Measurements from ENCODE around the gene CKM.
"Not testable (repeated sequence)": the region's sequence is repeated elsewhere in the genome, so short reads cannot be mapped to it uniquely, and the experiment has no call there.

Gene CKM

DNA sequence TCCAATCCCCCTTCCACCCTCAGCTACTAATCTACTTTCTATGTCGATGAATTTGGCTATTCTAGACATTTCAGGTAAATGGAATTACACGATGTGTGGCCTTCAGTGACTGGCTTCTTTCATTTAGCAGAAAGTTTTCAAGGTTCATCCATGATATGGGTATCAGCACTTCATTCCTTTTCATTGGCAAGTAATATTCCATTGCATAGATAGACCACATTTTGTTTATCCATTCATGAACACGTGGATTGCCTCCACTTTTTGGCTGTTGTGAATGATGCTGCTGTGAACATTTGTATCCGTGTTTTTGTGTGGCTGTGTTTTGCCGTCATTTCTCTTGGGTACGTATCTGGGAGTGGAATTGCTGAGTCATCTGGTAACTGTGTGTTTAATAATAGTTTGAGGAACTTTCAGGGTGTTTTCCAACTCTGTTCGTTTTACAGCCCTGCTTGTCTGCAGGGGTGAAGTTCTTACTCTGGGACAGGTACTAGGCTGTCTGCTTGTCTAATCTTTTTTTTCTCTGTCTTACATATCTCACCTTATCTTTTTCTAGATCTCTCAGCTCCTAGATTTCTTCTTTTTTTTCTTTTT, 39.1 kb downstream of the CKM start:
- DNase-seq: no peak

DNA sequence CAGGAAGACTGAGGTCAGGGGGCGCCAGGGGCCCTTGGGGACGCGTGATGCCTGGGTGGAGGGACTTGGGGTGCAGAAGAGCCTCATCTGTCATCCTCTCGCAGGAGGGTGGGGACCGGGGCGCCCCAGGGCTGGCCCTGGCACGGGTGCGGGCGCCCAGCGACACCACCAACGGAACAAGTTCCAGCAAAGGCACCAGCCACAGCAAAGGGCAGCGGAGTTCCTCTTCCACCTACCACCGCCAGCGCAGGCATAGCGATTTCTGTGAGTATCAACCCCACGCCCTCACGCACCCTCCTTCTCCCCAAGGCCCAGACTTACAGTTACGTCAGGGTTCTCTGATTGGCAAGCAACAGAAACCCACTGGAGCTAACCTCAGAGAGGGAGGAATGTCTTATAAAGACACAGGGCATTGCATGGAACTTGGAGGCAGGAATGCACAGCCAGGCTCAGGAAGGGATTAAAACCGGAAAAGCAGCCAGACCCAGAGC, 42.2 kb downstream of the CKM start:
- DNase-seq: no peak

DNA sequence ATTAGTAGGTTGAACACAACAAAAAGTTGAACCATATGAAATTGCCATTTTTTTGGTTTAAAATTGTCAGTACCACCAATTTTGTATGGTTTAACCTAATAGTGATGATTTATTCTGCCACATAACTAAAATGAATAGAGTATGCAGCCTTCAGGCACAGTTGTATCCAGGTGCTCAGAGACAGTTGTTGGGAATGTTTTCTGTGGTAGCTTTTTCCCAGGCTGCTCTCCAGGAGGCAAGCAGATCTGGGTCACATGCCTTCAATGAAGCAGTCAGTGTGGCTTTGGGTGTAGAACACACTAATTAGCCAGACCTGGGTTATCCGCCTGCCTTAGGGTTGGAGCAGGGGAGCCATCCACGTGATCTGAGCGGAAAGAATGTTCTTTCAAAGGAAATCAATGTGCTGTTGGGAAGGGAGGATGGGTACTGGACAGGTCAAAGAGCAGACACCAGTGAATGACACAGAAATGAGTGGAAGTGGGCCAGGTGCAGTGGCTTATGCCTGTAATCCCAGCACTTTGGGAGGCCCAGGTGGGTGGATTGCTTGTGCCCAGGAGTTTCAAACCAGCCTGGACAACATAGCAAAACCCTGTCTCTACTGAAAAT, 43.0 kb downstream of the CKM start:
- DNase-seq: no peak

DNA sequence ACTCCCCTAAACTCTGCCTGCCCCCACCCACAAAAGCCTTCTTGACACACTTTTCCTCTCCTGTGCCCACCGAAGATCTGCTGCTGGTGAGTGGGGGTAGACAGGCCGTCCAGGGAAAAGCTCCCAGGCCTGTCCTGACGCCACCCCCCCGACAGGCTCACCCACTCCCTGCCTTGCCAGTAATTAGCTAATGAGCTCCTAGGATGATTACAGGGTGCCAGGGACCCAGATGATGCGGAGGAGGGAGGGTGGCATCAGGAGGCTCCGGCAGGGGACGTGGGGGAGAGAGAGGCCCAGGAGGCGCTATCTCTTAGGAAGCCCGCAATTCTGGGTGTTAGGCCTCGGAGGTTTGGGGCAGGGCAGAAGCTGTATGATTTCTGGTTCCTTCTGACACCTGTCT, 44.6 kb downstream of the CKM start:
- no peak for DNase-seq

DNA sequence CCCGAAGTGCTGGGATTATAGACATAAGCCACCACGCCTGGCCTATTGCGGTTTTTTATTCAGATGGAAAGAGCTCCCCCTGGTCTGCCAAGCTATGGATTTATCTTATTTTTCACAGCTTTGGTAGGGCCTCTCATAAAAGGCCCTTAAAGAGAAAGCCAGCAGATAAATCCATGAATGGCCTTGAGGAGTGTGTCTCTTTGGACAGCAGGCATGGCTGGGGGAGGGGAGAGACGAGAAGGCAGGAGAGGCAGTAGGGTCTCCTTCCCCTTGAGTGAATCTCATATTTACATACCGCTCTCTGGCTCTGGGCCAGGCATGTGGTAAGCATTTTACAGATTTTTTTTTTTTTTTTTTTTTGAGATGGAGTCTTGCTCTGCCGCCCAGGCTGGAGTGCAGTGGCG, 46.4 kb downstream of the CKM start:
- DNase-seq: no peak

DNA sequence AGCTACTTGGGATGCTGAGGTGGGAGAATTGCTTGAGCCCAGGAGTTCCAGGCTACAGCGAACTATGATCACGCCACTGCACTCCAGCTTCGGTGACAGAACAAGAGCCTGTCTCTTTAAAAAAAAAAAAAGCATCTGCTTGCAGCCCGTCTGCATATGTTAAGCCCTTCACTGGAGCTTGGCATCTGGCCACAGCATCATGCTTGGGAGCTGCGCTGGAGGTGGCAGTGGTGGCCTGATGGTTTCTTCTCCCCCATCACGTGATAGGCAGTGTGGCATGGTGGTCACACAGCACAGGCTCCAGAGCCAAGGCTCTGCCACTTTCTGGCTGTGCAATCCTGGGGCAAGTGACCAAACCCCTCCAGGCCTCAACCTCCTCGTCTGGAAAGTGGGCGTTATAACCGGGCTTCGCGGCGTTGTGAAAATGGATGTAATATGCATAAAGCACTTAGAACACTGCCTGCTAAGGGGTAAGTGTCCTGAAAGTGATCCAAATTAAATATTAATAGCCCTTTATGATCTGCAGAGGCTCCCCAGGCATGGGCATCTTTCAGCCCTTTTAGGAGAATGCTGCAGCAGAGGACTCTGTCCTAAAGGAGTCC, 47.2 kb downstream of the CKM start:
- DNase-seq: no peak

DNA sequence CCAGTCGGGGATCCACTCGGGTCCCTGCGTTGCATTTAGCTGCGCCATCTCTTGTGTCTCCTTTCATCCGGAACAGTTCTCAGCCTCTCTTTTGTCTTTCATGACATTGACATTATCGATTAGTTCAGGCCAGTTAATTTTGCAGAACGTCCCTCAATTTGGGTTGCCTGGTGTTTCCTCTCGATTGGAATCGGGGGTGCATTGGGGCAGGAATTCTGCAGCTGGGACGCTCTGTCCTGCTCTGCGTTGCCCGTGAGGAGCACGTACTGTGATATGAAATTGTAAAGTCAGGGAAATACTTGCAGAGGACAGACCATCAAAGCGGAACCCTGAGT, 49.2 kb downstream of the CKM start:
- no peak for DNase-seq

DNA sequence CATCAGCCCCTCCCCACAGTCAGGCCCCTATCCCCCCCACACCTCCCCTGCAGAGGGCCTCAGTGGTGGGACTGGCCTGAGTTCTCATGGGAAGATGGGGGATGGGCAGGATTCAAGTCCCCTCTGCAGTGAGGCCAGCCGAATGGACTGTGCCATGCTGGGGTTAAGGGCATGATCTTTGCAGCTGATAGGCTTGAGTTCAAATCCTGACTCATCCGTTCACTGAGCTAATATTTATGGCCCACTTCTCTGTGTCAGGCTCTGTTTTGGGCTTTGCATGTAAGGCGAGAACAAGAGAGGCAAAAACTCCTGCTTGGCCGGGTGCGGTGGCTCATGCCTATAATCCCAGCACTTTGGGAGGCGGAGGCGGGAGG, 51.0 kb downstream of the CKM start:
- no peak for DNase-seq

DNA sequence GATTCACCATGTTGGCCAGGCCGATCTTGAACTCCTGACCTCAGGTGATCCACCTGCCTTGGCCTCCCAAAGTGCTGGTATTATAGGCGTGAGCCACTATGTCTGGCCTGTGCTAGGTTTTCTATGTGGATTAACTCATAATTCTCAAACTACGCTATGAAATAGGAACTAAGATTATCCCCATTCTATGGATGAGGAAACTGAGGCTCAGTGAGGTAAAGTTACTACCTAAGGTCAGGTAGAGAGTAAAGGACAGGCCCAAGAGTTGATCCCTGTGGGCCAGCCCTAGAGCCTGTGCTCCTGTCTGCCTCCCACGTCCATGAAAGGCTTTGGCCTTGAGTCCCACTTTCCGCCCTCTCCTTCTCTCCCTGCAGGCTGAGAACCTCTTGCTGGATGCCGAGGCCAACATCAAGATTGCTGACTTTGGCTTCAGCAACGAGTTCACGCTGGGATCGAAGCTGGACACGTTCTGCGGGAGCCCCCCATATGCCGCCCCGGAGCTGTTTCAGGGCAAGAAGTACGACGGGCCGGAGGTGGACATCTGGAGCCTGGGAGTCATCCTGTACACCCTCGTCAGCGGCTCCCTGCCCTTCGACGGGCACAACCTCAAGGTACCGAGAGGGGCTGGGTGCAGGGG, 51.5 kb downstream of the CKM start:
- DNase-seq: no peak

DNA sequence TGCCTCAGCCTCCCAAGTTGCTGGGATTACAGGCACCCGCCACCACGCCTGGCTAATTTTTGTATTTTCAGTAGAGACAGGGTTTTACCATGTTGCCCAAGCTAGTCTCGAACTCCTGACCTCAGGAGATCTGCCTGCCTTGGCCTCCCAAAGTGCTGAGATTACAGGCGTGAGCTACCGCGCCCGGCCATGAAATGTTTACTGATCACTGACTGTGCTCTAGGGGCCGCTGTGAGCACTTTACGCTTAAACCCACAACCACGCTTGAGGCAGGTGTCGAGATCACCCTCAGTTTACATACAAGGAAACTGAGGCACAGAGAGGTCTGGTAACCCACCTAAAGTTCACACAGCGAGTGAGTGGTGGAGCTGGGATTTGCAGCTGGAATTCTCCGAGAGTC, 52.7 kb downstream of the CKM start:
- not testable (repeated sequence) for DNase-seq

DNA sequence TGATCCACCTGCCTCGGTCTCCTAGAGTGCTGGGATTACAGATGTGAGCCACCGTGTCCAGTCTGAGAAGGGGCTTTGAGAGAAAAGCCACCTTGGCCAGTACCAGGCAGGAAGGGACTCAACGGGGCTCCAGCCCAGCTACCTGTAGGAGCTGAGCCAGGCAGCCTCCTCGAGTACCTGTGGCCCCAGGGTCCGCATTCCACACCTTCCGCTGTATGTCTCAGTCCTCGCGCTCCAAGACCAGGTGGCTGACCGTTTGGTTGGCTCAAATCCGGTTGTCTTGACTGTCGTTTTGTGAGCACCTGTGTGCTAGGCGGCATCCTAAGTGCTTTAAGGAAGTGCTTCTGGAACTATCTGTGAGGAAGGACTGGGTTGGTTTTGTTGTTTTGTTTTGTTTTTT, 55.4 kb downstream of the CKM start:
- no peak for DNase-seq

DNA sequence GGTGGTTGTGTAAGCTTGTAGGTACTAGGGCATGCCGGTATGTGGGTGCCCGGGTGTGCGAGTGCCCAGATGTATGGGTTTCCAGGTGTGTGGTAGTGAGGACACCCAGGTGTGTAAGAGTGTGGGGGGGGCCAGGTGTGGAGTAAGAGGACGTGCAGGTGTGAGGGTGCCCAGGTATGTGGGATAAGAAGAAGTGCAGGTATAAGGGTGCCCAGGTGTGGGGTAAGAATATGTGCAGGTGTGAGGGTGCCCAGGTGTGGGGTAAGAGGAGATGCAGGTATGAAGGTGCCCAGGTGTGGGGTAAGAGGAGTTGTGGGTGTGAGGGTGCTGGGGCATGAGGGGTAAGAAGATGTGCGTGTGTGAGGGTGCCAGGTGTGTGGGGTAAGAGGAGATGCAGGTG, 57.3 kb downstream of the CKM start:
- DNase-seq: no peak

DNA sequence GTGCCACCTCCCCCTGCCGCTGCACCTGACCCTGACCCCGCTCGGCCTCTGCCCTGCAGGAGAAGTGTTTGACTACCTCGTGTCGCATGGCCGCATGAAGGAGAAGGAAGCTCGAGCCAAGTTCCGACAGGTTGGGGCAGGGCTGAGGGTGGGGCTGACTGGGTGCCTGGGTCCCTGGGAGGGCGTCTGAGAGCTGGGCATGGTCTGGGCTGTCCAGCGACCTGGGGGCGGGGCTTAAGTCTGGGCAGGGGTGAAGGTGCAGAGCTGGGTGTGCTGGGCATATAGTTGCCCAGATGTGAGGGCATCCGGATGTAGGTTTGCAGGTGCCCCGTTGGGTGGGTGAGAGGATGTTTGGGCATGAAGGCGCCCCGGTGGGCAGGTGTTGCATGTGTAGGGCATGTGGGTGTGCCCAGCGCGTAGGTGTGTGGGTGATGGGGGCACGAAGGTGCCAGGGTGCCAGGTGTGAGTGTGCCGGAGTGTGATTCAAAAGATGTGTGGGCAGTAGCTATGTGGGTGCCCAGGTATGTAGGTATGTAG, 57.8 kb downstream of the CKM start:
- no peak for DNase-seq

DNA sequence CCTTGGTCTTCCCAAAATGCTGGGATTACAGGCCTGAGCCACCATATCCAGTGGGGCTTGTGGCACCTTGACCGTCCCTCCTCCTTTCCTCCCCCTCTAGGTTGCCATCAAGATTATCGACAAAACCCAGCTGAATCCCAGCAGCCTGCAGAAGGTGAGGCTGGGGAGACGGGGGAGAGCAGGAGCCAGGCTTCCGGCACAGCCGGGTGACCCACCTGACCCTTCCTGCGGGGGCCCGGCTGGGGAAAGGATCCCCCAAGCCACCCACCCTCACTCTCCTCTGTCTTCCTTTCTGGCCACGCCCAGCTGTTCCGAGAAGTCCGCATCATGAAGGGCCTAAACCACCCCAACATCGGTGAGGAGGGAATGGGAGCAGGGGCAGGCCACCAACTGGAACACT, 59.7 kb downstream of the CKM start:
- DNase-seq: no peak

DNA sequence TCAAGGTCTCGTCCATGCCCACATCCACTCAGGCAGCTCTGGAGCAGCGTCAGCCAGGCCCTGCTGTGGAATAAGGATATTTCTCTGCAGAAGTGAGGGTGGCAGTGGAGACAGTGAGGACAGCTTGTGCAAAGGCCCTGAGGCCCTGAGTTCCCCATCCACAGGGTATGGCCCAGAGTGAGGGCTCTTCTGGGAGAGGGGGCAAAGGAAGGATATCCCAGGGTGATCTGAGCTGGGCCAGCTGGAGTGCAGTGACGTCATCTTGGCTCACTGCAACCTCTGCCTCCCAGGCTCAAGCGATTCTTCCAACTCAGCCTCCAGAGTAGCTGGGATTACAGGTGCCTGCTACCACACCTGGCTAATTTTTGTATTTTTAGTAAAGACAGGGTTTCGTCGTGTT, 60.1 kb downstream of the CKM start:
- DNase-seq: no peak

DNA sequence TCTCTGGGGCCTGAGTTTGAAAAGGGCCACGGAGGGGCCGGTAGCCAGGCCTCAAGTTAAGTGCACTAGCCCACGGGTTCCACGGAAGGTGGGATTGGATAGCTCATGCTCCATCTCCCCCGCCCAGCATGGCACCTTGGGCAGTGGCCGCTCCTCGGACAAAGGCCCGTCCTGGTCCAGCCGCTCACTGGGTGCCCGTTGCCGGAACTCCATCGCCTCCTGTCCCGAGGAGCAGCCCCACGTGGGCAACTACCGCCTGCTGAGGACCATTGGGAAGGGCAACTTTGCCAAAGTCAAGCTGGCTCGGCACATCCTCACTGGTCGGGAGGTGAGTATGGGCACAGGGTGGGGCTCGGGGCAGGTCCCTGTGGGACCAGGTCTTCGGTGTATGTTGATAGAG, 63.8 kb downstream of the CKM start:
- DNase-seq: no peak

DNA sequence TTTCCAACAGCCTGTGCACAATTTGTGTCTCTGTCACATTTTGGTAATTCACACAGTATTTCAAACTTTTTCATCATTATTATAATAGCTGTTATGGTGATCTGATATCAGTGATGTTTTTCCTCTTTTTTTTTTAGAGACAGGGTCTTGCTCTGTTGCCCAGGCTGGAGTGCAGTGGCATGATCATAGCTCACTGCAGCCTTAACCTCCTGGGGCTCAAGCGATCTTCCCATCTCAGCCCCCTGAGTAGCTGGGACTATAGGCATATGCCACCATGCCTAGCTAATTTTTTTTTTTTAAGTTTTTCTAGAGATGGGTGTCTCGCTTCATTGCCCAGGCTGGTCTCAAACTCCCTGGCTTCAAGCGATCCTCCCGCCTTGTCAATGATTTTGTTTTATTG, 65.8 kb downstream of the CKM start:
- DNase-seq: no peak

All from activated CD8-positive, alpha-beta memory T cell treated with anti-CD3 and anti-CD28 coated beads for 24 hours (primary cell).